ENCODE measurements around the gene ATP2B1. TPM values are rescaled to one million over a fixed set of nuclear protein-coding genes. Genes with fewer than 3 reads are reported as not detected.

Gene ATP2B1
- total and polyA plus RNA-seq, 2 donors (not counting 3 experiments of a cell fraction or from before 2014, with no cell fraction given): 6.4 to 28.0 TPM

DNA sequence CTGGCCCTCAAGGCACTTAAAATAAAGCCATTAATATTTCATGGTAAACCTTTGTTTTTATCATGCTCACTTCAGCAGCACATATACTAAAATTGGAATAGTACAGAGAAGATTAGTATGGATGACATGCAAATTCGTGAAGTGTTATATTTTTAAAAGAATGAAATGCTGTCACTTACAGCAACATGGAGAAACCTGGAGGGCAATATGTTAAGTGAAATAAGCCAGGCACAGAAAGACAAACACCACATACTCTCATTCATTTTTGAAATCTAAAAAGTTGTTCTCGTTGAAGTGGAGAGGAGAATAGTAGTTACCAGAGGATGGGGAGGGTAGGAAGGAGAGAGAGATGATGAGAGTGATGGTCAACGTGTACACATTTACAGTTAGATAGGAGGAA is 45.4 kb upstream of the ATP2B1 start:
- CTCF ChIA-PET: no interaction called here

More for the DNA sequence above, 45.4 kb upstream of the ATP2B1 start:
- TF ChIP-seq POLR2AphosphoS5 (IDR thresholded peaks at IDR 0.05; ENCODE audit: insufficient read depth, low read depth, low read length) (no peak), MAX (IDR thresholded peaks at IDR 0.05; ENCODE audit: insufficient read depth, insufficient read length) (no peak), FOS (IDR thresholded peaks at IDR 0.05; ENCODE audit: borderline replicate concordance, insufficient read depth, low read length) (no peak), MYC (IDR thresholded peaks at IDR 0.05; ENCODE audit: low read depth, low read length) (no peak), GATA2 (IDR thresholded peaks at IDR 0.05; ENCODE audit: insufficient read depth, insufficient read length, low read depth, low read length) (no peak), JUN (IDR thresholded peaks at IDR 0.05; ENCODE audit: borderline replicate concordance, insufficient read depth, insufficient read length, low read depth) (no peak), POLR2A (IDR thresholded peaks at IDR 0.05; ENCODE audit: low read depth, low read length) (no peak), EZH2 (IDR thresholded peaks at IDR 0.05; ENCODE audit: borderline replicate concordance, low read depth, low read length, severe bottlenecking) (no peak)
- TF ChIP-seq, protein P1, sequence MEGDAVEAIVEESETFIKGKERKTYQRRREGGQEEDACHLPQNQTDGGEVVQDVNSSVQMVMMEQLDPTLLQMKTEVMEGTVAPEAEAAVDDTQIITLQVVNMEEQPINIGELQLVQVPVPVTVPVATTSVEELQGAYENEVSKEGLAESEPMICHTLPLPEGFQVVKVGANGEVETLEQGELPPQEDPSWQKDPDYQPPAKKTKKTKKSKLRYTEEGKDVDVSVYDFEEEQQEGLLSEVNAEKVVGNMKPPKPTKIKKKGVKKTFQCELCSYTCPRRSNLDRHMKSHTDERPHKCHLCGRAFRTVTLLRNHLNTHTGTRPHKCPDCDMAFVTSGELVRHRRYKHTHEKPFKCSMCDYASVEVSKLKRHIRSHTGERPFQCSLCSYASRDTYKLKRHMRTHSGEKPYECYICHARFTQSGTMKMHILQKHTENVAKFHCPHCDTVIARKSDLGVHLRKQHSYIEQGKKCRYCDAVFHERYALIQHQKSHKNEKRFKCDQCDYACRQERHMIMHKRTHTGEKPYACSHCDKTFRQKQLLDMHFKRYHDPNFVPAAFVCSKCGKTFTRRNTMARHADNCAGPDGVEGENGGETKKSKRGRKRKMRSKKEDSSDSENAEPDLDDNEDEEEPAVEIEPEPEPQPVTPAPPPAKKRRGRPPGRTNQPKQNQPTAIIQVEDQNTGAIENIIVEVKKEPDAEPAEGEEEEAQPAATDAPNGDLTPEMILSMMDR (IDR thresholded peaks at IDR 0.05; ENCODE audit: extremely low read depth in 1 of 2, insufficient read depth in 1 of 2, low read depth in 1 of 2, low read length in 2 of 2): no peak
- Histone ChIP-seq H3K9me3 (replicated peaks; ENCODE audit: control insufficient read depth, insufficient read depth, low read length) (no peaks in the 10 kb centered on the region), H3K4me1 (ENCODE audit: control insufficient read depth, extremely low read depth, insufficient read depth, low read length) (peaks cover 7% of the 10 kb centered on the region), H3K27me3 (ENCODE audit: control insufficient read depth in 2 of 2, insufficient read depth in 2 of 2, low read length in 2 of 2) (no peaks in the 10 kb centered on the region), H3K36me3 (ENCODE audit: control insufficient read depth in 2 of 2, extremely low read depth in 1 of 2, insufficient read depth in 2 of 2, low read length in 2 of 2) (no peaks in the 10 kb centered on the region), H4K20me1 (replicated peaks; ENCODE audit: control insufficient read depth, extremely low read depth, insufficient read depth, low read length) (no peaks in the 10 kb centered on the region), H3K9ac (replicated peaks; ENCODE audit: extremely low read depth, insufficient read depth, low read length) (no peak overlapping the region), H2AFZ (ENCODE audit: low read depth, low read length) (no peak overlapping the region), H3K9me1 (replicated peaks; ENCODE audit: control insufficient read depth, extremely low read depth, insufficient read depth, low read length) (no peaks in the 10 kb centered on the region), H3K4me2 (ENCODE audit: insufficient read depth, low read length) (no peak overlapping the region), H3K27ac (ENCODE audit: insufficient read depth, low read depth, low read length) (no peak overlapping the region), H3K4me3 (replicated peaks in 1 of 3; ENCODE audit: insufficient read depth in 1 of 3, low read depth in 1 of 3, low read length in 3 of 3) (no peak overlapping the region), H3K79me2 (ENCODE audit: control insufficient read depth, insufficient read depth, low read length) (no peaks in the 10 kb centered on the region)
- no peak for DNase-seq (ENCODE audit: low read depth, low spot score)
- FAIRE-seq: no peak
- BruUV-seq (replicated peaks): no TSS peak
- dilution Hi-C loops (cut with MboI; ENCODE audit: extremely low pct_ligation_motif_present, low sequenced_read_pairs) (no loop called here), intact Hi-C loops (cut with micrococcal nuclease) (no loop called here)
- POLR2A ChIA-PET: no interaction called here

Data from endothelial cell of umbilical vein (primary cell).